ENCODE data around the gene C11orf91. TPM values are rescaled to one million over a fixed set of nuclear protein-coding genes. Genes with fewer than 3 reads are reported as not detected.

C11orf91 gene
- total RNA-seq, 2 experiments from 2014 or later = not detected

- Histone ChIP-seq H3K79me2 (ENCODE audit: insufficient read depth, low read depth, low read length) (no peaks in the 10 kb centered on the region), H3K27ac (ENCODE audit: low read depth, low read length, poor library complexity, severe bottlenecking) (no peak overlapping the region), H3K9me2 (ENCODE audit: insufficient read depth, low read length) (no peaks in the 10 kb centered on the region), H3K4me1 (ENCODE audit: insufficient read depth, low read length, poor library complexity, severe bottlenecking) (peaks cover 7% of the 10 kb centered on the region), H3K4me2 (ENCODE audit: low read length) (no peak overlapping the region), H3K36me3 (ENCODE audit: insufficient read depth, low read length) (no peaks in the 10 kb centered on the region), H3K9me3 (ENCODE audit: low read length) (no peaks in the 10 kb centered on the region), H4K20me1 (ENCODE audit: insufficient read depth, low read length) (no peaks in the 10 kb centered on the region), H3K4me3 (ENCODE audit: low read depth, low read length, poor library complexity, severe bottlenecking) (no peak overlapping the region), H2AFZ (ENCODE audit: low read length) (no peak overlapping the region)
- ChIA-PET POLR2A (no interaction called here), CTCF (ENCODE audit: unreplicated experiment) (no interaction called here)
- TF ChIP-seq CTCF (conservative IDR thresholded peaks at IDR 0.05; ENCODE audit: low read length) = no peak
- no peak for TF ChIP-seq EZH2phosphoT487 (IDR thresholded peaks at IDR 0.05; ENCODE audit: borderline replicate concordance, low read depth, low read length)
- intact Hi-C loops (cut with micrococcal nuclease; ENCODE audit: unreplicated experiment) = no loop called here
- no TSS peak for BruUV-seq (replicated peaks)
- no peak for DNase-seq (ENCODE audit: low spot score)
These were observed 2.6 kb upstream of the C11orf91 start for GRCh38 chr11:33703234-33703633.

GRCh38 chr11:33701302-33702230 is 940 bp upstream of the C11orf91 start:
- H4K20me1 ChIP-seq (ENCODE audit: insufficient read depth, low read length) = no peaks in the 10 kb centered on the region
- intact Hi-C loops (cut with micrococcal nuclease; ENCODE audit: unreplicated experiment) = no loop called here

More at GRCh38 chr11:33701302-33702230, 940 bp upstream of the C11orf91 start:
- TF ChIP-seq CTCF (conservative IDR thresholded peaks at IDR 0.05; ENCODE audit: low read length) (no peak), EZH2phosphoT487 (IDR thresholded peaks at IDR 0.05; ENCODE audit: borderline replicate concordance, low read depth, low read length) (no peak)
- Histone ChIP-seq H3K27ac (ENCODE audit: low read depth, low read length, poor library complexity, severe bottlenecking) (no peak overlapping the region), H3K4me1 (ENCODE audit: insufficient read depth, low read length, poor library complexity, severe bottlenecking) (peaks cover 10% of the 10 kb centered on the region), H2AFZ (ENCODE audit: low read length) (peak overlapping the region; percentile 96), H3K9me2 (ENCODE audit: insufficient read depth, low read length) (no peaks in the 10 kb centered on the region), H3K79me2 (ENCODE audit: insufficient read depth, low read depth, low read length) (no peaks in the 10 kb centered on the region), H3K36me3 (ENCODE audit: insufficient read depth, low read length) (no peaks in the 10 kb centered on the region), H3K9me3 (ENCODE audit: low read length) (no peaks in the 10 kb centered on the region), H3K4me3 (ENCODE audit: low read depth, low read length, poor library complexity, severe bottlenecking) (peak overlapping the region; percentile 75), H3K4me2 (ENCODE audit: low read length) (peak overlapping the region; percentile 80)
- POLR2A ChIA-PET = interaction anchor here (0.5 to 2.5 kb wide), 9 partner anchors 11 to 541 kb away, joined by 3 to 7 read pairs (median 4); partner anchors contain the start of genes CD59 and CSTF3
- CTCF ChIA-PET (ENCODE audit: unreplicated experiment) = interaction anchor here (2.5 kb wide), 1 partner anchor 41 kb away, joined by 6 read pairs; no protein-coding TSS in a partner anchor
- no TSS peak for BruUV-seq (replicated peaks)
- peak; percentile 10 for DNase-seq (ENCODE audit: low spot score)
